HepG2 (cell line): ENCODE data around the gene ZFP62. TPM values are rescaled to one million over a fixed set of nuclear protein-coding genes. Genes with fewer than 3 reads are reported as not detected.

Experiments used
- ATF4 ChIP-seq, 2 experiments: fragments of 450-650 bp in 1 of 2; sonication (generic) in 1 of 2; formaldehyde crosslinking; IDR thresholded peaks; 2 replicates each; pipeline versions ENCODE4 v1.5.0 to v1.8.0; 2020 to 2022; ENCODE audit warnings: mild to moderate bottlenecking in 1 of 2, missing genetic modification reagents in 1 of 2
- MTA3 ChIP-seq: sonication (generic); formaldehyde crosslinking; IDR thresholded peaks from 2 replicates; pipeline ENCODE4 v1.4.0; 2020; ENCODE audit warnings: missing genetic modification reagents
- MXI1 ChIP-seq: IDR thresholded peaks from 3 replicates; pipeline ENCODE4 v1.6.1; 2012; ENCODE audit warnings: low read depth, low read length, inconsistent platforms, borderline replicate concordance
- RFX5 ChIP-seq: IDR thresholded peaks from 2 replicates; pipeline ENCODE4 v1.6.1; 2011; ENCODE audit warnings: low read depth, low read length, improper control_type of control experiment
- RFXANK ChIP-seq: IDR thresholded peaks from 2 replicates; pipeline ENCODE4 v1.6.1; 2016
- TEF ChIP-seq: sonication (generic); formaldehyde crosslinking; IDR thresholded peaks from 2 replicates; pipeline ENCODE4 v1.5.0; 2020; ENCODE audit warnings: missing genetic modification reagents
- ZHX1 ChIP-seq: sonication (generic); formaldehyde crosslinking; IDR thresholded peaks from 2 replicates; pipeline ENCODE4 v1.8.1; 2022; ENCODE audit warnings: low read depth, mild to moderate bottlenecking, missing genetic modification reagents
- ZNF333 ChIP-seq: sonication (generic); formaldehyde crosslinking; IDR thresholded peaks from 2 replicates; pipeline ENCODE4 v1.4.0; 2020; ENCODE audit warnings: mild to moderate bottlenecking, missing genetic modification reagents, borderline replicate concordance
- ZNF383 ChIP-seq: sonication (generic); formaldehyde crosslinking; IDR thresholded peaks from 2 replicates; pipeline ENCODE4 v1.4.0; 2020; ENCODE audit warnings: missing genetic modification reagents, mild to moderate bottlenecking, borderline replicate concordance
- ZNF547 ChIP-seq: sonication (generic); formaldehyde crosslinking; IDR thresholded peaks from 2 replicates; pipeline ENCODE4 v1.5.1; 2020; ENCODE audit warnings: mild to moderate bottlenecking, missing genetic modification reagents
- ZNF7 ChIP-seq: IDR thresholded peaks from 2 replicates; pipeline ENCODE4 v1.6.1; 2016; ENCODE audit warnings: missing biosample characterization, missing genetic modification reagents
- ZNF720 ChIP-seq: sonication (generic); formaldehyde crosslinking; IDR thresholded peaks from 2 replicates; pipeline ENCODE4 v1.4.0; 2020; ENCODE audit warnings: missing genetic modification reagents
- ZNF788 ChIP-seq: sonication (generic); formaldehyde crosslinking; IDR thresholded peaks from 2 replicates; pipeline ENCODE4 v1.5.0; 2020; ENCODE audit warnings: mild to moderate bottlenecking, missing genetic modification reagents, borderline replicate concordance
- ZSCAN20 ChIP-seq: sonication (generic); formaldehyde crosslinking; IDR thresholded peaks from 2 replicates; pipeline ENCODE4 v1.4.0; 2020; ENCODE audit warnings: missing genetic modification reagents, mild to moderate bottlenecking, borderline replicate concordance
- ZXDC ChIP-seq: sonication (generic); formaldehyde crosslinking; IDR thresholded peaks from 2 replicates; pipeline ENCODE4 v1.5.0; 2020; ENCODE audit warnings: mild to moderate bottlenecking, missing genetic modification reagents
- polyA plus RNA-seq, 8 experiments: library from polyadenylated mRNA; depleted of rRNA in 3 of 8; stranded (reverse) in 7 of 8; unstranded in 1 of 8; fragments of >200 nt; fragmentation: Illumina TruSeq in 4 of 8; extraction: Trizol in 4 of 8; gene quantifications; 2 replicates each; pipeline versions ENCODE4 v1.2.1 to v1.2.3, GENCODE V29; 2011 to 2016; ENCODE audit warnings: low read depth in 4 of 8, missing spikeins in 1 of 8, mixed read lengths in 1 of 8; ENCODE audit not compliant: insufficient read depth in 1 of 8
- total RNA-seq, 5 experiments: library from RNA; depleted of rRNA; stranded (reverse); fragments of >200 nt; fragmentation: Illumina TruSeq; extraction: Trizol; gene quantifications; 2 replicates each; pipeline ENCODE4 v1.2.3, GENCODE V29; 2016; ENCODE audit warnings: low read depth in 1 of 5
- TF ChIP-seq, protein P1 (sequence below): sonication (generic); formaldehyde crosslinking; IDR thresholded peaks from 2 replicates; pipeline ENCODE4 v1.4.0; 2020; ENCODE audit warnings: mild to moderate bottlenecking, missing genetic modification reagents
- TF ChIP-seq, protein P2 (sequence below): sonication (generic); formaldehyde crosslinking; IDR thresholded peaks from 2 replicates; pipeline ENCODE4 v1.8.0; 2022; ENCODE audit warnings: mild to moderate bottlenecking, missing genetic modification reagents

The ZFP62 gene
- total and polyA plus RNA-seq, 2 of the 13 experiments (the other 11 are each of a cell fraction or from before 2014, with no cell fraction given): 8.2 to 19.4 TPM

DNA sequence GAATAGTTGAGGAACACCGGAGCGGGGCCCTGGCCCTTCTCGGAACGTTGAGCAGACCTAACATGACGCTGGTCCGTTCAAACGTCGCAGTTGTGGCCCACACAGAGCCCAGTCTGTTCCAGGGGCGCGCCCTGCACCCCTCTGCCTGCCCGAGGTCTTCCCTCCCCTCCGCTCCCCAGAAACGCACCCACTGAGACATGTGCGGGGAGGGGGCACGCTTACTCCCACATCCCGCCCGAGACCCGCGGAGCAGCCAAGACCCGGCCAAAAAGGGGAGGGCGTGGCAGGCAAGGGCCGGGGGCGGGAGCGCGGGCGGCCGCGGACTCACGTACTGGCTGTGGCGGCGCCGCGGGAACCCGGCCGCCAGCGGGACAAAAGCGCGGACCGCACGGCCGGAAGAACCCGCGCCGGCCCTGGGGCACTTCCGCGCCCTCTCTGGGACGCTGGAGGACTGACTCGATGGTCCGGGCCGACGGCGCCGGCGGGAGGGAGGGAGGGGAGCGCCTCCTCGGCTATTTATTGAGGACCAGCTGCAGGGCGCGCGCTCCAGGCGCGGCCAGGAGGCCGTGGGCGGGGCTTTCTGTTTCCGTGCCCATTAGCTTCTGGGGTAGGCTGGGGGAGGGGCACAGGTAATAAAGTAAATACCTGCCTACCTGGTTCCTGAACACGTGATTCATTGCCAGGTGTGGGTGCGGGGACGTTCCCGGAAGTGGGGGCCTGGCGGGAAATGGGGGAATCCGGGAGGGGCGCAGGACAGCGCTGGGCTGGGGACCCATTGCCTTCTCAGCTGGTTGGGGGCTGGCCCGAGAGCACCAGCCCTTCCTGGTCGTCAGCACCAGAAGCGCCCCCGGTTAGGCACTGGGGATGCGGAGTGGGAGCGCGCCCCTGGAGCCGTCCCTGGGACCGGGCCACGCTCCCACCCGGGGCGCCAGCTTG, at the start of gene ZFP62 (continued):
- TF ChIP-seq ATF4 (CRISPR knock-in tag; IDR thresholded peaks at IDR 0.05) (no peak), ZNF7 (CRISPR knock-in tag) (no peak), ZXDC (no peak), RFXANK (CRISPR knock-in tag) (no peak), RFX5 (no peak), ZNF788 (CRISPR knock-in tag) (0 out of 2 replicates have a peak, but pooled peaks have one; percentile 38), ZNF333 (CRISPR knock-in tag) (no peak), TEF (CRISPR knock-in tag) (no peak), ZNF720 (CRISPR knock-in tag) (no peak), ZHX1 (CRISPR knock-in tag) (peak; percentile 37; the same call in 1 of the 2 replicates), ZNF547 (CRISPR knock-in tag) (peak; percentile 65; the same call in 1 of the 2 replicates), MTA3 (no peak), MXI1 (peak; percentile 48; the same call in 1 of the 3 replicates), ZSCAN20 (peak; percentile 59; the same call in 1 of the 2 replicates), ZNF383 (peak; percentile 74; the same call in 1 of the 2 replicates)
- TF ChIP-seq, protein P1, sequence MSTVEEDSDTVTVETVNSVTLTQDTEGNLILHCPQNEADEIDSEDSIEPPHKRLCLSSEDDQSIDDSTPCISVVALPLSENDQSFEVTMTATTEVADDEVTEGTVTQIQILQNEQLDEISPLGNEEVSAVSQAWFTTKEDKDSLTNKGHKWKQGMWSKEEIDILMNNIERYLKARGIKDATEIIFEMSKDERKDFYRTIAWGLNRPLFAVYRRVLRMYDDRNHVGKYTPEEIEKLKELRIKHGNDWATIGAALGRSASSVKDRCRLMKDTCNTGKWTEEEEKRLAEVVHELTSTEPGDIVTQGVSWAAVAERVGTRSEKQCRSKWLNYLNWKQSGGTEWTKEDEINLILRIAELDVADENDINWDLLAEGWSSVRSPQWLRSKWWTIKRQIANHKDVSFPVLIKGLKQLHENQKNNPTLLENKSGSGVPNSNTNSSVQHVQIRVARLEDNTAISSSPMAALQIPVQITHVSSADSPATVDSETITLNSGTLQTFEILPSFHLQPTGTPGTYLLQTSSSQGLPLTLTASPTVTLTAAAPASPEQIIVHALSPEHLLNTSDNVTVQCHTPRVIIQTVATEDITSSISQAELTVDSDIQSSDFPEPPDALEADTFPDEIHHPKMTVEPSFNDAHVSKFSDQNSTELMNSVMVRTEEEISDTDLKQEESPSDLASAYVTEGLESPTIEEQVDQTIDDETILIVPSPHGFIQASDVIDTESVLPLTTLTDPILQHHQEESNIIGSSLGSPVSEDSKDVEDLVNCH (CRISPR knock-in tag): no peak
- TF ChIP-seq, protein P2, sequence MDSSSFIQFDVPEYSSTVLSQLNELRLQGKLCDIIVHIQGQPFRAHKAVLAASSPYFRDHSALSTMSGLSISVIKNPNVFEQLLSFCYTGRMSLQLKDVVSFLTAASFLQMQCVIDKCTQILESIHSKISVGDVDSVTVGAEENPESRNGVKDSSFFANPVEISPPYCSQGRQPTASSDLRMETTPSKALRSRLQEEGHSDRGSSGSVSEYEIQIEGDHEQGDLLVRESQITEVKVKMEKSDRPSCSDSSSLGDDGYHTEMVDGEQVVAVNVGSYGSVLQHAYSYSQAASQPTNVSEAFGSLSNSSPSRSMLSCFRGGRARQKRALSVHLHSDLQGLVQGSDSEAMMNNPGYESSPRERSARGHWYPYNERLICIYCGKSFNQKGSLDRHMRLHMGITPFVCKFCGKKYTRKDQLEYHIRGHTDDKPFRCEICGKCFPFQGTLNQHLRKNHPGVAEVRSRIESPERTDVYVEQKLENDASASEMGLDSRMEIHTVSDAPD: peak; percentile 75; the same call in 1 of the 2 replicates
